CD4-positive, alpha-beta T cell treated with Interleukin-15 for 1 hour (primary cell): ENCODE data around the gene BDKRB1.

Experiments used
- DNase-seq: peaks from one replicate; pipeline ENCODE4 v3.0.0-alpha.2; 2020

Gene BDKRB1

GRCh38 chr14:96263347-96264199 is 7.6 kb downstream of the BDKRB1 start:
- no peak for DNase-seq

DNA sequence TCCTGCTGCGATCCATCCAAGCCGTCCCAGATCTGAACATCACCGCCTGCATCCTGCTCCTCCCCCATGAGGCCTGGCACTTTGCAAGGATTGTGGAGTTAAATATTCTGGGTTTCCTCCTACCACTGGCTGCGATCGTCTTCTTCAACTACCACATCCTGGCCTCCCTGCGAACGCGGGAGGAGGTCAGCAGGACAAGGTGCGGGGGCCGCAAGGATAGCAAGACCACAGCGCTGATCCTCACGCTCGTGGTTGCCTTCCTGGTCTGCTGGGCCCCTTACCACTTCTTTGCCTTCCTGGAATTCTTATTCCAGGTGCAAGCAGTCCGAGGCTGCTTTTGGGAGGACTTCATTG is 8.2 kb downstream of the BDKRB1 start:
- DNase-seq = no peak

DNA sequence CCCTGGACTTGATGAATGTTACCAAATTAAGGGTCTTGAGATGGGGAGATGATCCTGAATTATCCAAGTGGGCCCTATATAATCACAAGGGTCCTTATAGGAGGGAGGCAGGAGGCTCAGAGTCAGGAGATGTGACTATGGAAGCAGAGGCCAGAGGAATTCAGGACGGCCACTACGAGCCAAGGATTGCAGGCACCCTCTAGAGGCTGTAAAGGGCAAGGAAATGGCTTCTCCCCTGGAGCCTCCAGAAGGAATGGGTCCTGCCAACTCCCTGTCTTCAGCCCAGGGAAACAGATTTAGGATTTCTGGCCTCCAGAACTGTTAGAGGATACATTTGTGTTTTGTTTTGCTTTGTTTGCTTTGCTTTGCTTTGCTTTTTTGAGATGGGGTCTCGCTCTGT is 8.8 kb downstream of the BDKRB1 start:
- DNase-seq = no peak

DNA sequence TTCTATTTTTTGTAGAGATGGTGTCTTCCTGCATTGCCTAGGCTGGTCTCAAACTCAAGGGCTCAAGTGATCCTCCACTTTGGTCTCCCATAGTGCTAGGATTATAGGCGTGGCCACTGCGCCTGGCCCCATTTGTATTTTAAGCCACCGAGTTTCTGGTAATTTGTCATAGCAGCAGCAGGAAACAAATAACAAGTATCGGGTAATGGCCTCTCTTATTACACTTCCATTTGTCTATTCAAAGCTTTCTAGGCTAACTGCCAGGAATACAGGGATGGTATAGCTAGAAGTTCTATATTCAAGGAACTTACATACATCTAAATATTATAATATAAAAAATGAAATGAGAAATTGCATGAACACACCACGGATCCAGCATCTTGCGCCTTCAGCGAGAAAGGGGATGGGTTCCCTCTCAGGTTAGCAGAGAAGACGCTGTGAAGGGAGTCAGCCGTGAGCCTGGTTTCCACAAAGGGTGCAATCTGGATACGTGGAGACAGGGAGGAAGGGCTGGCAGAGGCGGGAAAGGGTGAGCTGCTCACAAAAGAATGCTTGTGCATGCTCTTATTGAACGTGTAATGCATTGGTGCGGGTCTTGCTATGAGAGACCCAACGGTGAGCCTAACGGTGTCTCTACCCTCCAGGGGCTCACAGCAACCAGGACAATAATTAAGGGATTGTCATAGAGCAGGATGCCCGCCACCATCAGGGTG is 9.5 kb downstream of the BDKRB1 start:
- DNase-seq = no peak

DNA sequence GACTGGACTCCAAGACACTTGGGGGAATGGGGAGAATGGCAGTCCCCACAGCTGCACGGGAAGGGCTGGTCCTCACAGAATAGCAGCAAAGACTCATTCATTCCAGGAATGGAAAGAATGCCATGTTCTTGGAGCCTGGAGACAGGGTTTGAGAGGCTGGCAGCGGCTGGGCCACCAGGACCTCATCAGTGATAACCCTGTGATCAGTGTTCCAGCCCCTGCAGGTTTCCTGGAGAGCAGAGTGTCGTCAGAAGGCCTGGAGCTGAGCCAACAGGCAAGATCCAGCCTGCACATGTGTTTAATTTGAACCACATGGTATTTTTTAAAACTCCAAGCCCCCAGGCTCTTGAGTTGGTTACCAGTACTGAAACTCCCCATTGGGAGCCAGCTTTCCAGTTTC is 11.3 kb downstream of the BDKRB1 start:
- DNase-seq = no peak

- no peak for DNase-seq
Observed at GRCh38 chr14:96267916-96268315, 11.9 kb downstream of the BDKRB1 start.

- no peak for DNase-seq
Observed at GRCh38 chr14:96268431-96269358, 12.7 kb downstream of the BDKRB1 start.

DNA sequence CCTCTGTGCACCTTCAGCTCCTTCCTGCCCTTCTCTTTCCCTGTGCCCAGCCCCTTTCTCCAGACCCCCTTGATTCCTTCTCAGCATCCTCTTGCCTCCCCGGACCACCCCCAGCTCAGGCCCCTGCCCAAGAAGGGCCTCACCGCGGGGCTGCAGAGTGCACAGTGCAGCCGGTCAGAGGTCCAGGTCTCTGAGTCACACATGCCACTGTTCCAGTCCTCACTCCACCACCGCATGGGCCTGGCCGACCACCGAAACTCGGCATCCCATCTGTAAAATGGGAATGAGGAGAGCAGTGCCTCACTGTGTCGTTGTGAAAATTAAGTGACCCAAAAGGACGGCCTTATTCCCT is 13.3 kb downstream of the BDKRB1 start:
- DNase-seq = no peak

DNA sequence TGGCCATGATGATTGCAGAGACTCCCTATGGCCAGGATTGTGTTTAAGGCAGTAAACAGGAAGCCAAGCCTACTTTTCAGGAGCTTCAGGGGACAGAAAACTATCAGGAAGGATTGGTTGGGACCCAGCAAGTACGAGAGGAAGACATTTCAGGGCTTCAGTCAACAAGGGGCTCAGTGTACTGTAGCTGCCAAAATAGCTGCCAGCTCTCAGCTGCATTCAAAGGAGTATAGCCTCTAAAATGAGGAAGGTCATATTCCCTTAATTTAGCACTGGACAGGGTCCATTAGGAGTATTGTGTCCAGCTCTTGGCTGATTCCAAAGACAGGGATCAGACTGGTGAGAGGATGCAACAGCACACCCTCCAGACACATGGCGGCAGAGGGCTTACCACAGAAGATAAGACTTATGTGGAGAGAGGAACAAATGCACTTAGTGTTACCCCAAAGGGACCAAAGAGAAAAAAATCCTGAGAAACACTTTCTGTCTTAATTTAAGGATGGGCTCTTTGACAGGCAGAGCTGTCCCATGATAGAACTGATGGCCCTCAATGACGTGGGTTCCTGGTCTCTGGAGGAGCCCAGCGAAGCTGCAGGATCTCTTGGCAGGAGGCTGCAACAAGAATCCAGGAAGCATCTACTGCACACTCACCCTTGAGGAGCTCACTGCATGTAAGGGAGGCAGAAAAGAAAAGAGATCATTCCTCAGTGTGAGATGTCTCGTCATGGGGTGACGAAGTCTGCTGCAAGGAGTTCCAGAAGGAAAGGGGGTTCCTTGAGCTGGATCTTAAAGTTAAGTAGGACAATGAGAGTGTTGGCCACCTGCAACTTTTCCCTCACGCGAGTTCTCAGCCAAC is 14.8 kb downstream of the BDKRB1 start:
- DNase-seq = no peak

GRCh38 chr14:96271421-96271762 is 15.4 kb downstream of the BDKRB1 start:
- no peak for DNase-seq

DNA sequence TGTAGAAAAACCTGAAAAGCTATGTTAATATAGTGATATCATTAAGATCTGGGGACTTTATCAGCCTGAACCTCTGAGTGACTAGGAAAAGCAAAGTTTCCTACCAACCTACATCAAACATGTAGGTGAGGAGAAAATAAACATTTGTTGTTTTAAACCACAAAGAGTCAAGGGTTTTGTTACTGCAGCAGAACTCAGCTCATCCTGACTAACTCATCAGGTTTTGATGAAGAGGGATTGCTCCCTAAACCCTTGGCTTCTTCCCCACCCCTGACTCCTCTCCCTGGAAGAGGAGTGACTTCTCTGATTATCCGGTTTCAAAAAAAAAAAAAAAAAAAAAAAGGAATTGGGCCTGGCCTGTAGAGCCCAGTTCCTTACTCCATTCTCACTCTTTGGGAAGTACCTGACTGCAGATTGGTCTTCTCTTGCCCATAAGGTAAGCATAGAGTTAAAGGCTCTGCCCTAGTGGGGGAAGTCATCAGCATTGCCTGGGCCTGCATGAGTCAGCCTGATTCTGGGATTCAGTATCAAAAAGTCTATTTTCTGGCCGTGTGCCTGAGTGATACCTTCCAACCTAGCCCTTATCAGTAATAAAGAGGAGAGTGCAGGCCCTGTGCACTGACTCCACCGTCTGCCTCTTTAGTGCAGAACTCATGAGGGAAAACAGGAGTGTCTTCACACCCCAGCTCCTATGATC is 16.9 kb downstream of the BDKRB1 start:
- no peak for DNase-seq

DNA sequence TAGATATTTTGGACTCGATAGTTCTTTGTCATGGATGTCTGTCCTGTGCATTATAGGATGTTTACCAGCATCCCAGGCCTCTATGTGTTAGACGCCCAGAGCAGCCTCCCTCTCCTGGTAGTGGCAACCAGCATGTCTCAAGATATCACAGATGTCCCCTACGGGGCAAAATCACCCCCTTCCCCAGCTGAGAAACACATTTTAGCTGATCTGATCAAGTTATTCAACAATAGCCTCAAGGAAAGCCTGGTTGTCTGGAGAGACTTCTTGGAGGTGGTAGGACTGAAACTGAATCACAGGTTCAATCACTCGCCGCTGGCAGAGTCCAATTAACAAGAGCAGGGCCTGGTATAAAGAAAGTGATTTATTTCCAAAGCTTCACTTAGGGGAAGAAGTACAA is 17.6 kb downstream of the BDKRB1 start:
- no peak for DNase-seq

GRCh38 chr14:96274122-96274521 is 18.1 kb downstream of the BDKRB1 start:
- DNase-seq = no peak

GRCh38 chr14:96274543-96274942 is 18.5 kb downstream of the BDKRB1 start:
- no peak for DNase-seq

GRCh38 chr14:96275177-96276112 is 19.4 kb downstream of the BDKRB1 start:
- peak; percentile 33 for DNase-seq

DNA sequence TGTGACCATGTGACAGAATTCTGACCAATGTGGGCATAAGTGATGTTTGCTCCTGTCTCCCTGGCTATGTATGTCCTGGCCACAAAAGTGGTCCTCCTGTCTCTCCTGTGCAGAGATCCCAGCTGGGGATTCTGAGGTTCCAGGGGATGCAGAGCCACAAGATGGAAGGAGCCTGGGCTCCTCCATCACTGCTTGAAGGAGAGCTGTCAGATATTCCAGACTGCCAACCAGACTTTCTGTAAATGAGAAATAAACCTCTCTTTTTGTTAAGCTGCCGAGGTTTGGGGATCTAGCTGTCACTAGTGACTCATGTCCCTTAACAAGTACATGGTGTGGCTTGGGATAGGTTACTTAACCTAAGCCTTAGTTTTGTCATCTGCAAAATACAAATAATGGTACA is 21.9 kb downstream of the BDKRB1 start:
- DNase-seq = no peak

DNA sequence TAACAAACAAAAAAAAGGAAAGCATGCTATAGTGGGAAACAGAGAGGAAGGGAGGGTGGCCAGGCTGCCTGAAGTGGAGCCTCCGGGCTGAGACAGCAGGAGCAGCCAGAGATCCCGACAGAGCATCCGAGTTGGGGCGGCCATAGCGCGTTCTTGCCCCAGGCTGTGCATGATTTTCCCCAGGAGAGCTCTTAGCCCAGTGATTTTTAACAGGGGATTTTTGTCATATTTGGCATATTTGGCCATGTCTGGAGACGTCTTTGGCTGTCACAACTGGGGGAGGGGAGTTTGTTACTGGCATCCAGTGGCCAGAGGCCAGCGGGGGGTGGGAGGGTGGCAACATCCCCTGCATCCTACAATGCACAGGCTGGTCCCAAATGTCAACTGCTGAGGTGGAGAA is 23.6 kb downstream of the BDKRB1 start:
- DNase-seq = no peak

- DNase-seq = no peak
Observed at GRCh38 chr14:96280104-96280503, 24.1 kb downstream of the BDKRB1 start.

- no peak for DNase-seq
Observed at GRCh38 chr14:96281486-96281885, 25.5 kb downstream of the BDKRB1 start.

DNA sequence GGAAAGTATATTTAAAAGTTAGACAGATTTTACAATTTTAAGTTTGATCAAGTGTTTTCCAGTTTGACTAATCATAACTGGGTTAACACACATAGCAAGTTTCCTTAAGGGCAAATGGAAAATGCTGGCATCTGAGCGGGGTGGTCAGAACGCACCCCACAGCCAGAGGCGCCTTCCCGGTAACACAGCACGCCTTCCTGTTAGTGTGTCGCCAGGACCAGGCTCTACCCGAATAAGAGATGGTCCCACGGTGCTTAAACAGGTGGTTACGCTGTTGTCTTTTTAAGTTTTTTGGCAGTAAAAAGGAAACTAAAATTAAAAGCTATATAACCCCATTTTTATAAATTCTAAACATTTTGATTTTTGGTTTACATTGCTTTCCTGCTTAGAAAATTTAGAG is 28.0 kb downstream of the BDKRB1 start:
- no peak for DNase-seq

GRCh38 chr14:96284430-96284829 is 28.4 kb downstream of the BDKRB1 start:
- no peak for DNase-seq
